ENCODE measurements around the gene C1QTNF3. TPM values are rescaled to one million over a fixed set of nuclear protein-coding genes. Genes with fewer than 3 reads are reported as not detected.

The C1QTNF3 gene
- total and polyA plus RNA-seq, 2 experiments from 2014 or later: 1.7 to 2.0 TPM

- TF ChIP-seq REST (IDR thresholded peaks at IDR 0.05; ENCODE audit: unreplicated experiment) (no peak), JUNB (IDR thresholded peaks at IDR 0.05; ENCODE audit: unreplicated experiment) (no peak), ZNF331 (CRISPR knock-in tag; IDR thresholded peaks at IDR 0.05; ENCODE audit: low read depth) (no peak), EZH2 (IDR thresholded peaks at IDR 0.05; ENCODE audit: low read depth, unreplicated experiment) (no peak), CREB1 (CRISPR knock-in tag; IDR thresholded peaks at IDR 0.05; ENCODE audit: low read depth) (no peak), STAT1 (IDR thresholded peaks at IDR 0.05; ENCODE audit: unreplicated experiment) (no peak), ETS1 (IDR thresholded peaks at IDR 0.05) (no peak)
- TF ChIP-seq, protein P1, sequence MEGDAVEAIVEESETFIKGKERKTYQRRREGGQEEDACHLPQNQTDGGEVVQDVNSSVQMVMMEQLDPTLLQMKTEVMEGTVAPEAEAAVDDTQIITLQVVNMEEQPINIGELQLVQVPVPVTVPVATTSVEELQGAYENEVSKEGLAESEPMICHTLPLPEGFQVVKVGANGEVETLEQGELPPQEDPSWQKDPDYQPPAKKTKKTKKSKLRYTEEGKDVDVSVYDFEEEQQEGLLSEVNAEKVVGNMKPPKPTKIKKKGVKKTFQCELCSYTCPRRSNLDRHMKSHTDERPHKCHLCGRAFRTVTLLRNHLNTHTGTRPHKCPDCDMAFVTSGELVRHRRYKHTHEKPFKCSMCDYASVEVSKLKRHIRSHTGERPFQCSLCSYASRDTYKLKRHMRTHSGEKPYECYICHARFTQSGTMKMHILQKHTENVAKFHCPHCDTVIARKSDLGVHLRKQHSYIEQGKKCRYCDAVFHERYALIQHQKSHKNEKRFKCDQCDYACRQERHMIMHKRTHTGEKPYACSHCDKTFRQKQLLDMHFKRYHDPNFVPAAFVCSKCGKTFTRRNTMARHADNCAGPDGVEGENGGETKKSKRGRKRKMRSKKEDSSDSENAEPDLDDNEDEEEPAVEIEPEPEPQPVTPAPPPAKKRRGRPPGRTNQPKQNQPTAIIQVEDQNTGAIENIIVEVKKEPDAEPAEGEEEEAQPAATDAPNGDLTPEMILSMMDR (conservative IDR thresholded peaks at IDR 0.05; ENCODE audit: low read depth in 2 of 2): no peak
These were observed 39.1 kb downstream of the C1QTNF3 start (continued) for GRCh38 chr5:34003941-34004340.

DNA sequence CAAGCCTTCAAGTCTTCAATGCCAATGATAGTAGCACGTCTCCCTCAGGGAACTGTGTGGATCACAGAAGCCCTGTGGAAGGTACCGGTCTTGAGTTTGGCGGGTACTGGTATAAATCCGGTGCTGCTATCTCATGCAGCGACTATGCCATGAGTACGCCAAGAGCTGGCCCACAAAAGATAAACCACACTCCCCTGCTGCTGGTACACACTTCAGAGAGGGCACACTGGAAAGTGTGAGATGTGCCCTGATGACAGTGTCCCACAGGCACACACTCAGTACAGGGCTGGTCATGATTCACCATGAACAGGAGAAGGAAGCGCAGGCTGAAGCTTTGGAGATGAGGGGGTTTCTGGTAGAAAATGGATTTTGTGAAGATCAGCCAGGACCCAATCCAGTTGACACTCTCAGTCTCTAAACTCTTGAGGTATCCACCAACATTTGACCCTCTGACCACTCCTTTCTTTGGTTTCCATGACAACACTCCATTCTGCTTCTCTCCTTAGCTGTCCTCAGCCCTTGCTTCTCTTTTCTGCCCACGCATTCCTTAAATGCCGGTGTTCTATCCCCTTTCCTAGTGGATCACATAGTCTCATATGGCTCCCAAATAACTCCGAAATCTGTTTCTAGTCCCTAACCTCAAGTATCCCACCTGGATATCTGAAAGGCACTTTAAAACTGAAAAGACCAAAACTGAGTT is 40.2 kb downstream of the C1QTNF3 start:
- peaks cover 6% of the 10 kb centered on the region for H3K27me3 Mint-ChIP-seq (ENCODE audit: insufficient read depth, low read depth, poor library complexity)
- Histone ChIP-seq H3K27me3 (ENCODE audit: insufficient read depth) (no peaks in the 10 kb centered on the region), H2AFZ (no peak overlapping the region), H3K4me1 (ENCODE audit: insufficient read depth) (peaks cover 13% of the 10 kb centered on the region; the same call in 1 of the 2 replicates), H3F3A (replicated peaks; ENCODE audit: low read depth) (no peaks in the 10 kb centered on the region), H3K79me2 (replicated peaks; ENCODE audit: insufficient read depth) (no peaks in the 10 kb centered on the region), H3K36me3 (ENCODE audit: insufficient read depth) (0 out of 2 replicates have a peak, but pooled peaks cover 3% of the 10 kb centered on the region), H3K9me2 (ENCODE audit: insufficient read depth) (no peaks in the 10 kb centered on the region), H3K27ac (ENCODE audit: low read depth) (no peak overlapping the region), H3K4me3 (no peak overlapping the region), H3K4me2 (no peak overlapping the region), H4K20me1 (replicated peaks; ENCODE audit: insufficient read depth) (no peaks in the 10 kb centered on the region)
- H3K36me3 Mint-ChIP-seq (ENCODE audit: low read depth): peaks cover 11% of the 10 kb centered on the region
- ATAC-seq (no peak), DNase-seq (ENCODE audit: low spot score) (no peak)
- H3K27ac Mint-ChIP-seq: no peak overlapping the region
- H3K4me1 Mint-ChIP-seq: peaks cover 17% of the 10 kb centered on the region
- H3K9me3 Mint-ChIP-seq: no peaks in the 10 kb centered on the region
- no peak overlapping the region for H3K4me3 Mint-ChIP-seq
- TF ChIP-seq NANOG (IDR thresholded peaks at IDR 0.05; ENCODE audit: borderline replicate concordance) (no peak), JUNB (IDR thresholded peaks at IDR 0.05; ENCODE audit: unreplicated experiment) (no peak), CREB1 (CRISPR knock-in tag; IDR thresholded peaks at IDR 0.05; ENCODE audit: low read depth) (no peak), EZH2phosphoT487 (IDR thresholded peaks at IDR 0.05; ENCODE audit: unreplicated experiment) (no peak), ZNF331 (CRISPR knock-in tag; IDR thresholded peaks at IDR 0.05; ENCODE audit: low read depth) (no peak), POLR2AphosphoS5 (IDR thresholded peaks at IDR 0.05; ENCODE audit: low read depth) (no peak)
- TF ChIP-seq, protein P1 (conservative IDR thresholded peaks at IDR 0.05; ENCODE audit: low read depth in 2 of 2): no peak

Data from GM23338 (cell line).